HG03066 (cell line): ENCODE results near the gene SGCD.
"Not testable (repeated sequence)": the region's sequence is repeated elsewhere in the genome, so short reads cannot be mapped to it uniquely, and the experiment has no call there.

Experiments
- ATAC-seq: cut with Tn5 transposase; IDR thresholded peaks from one replicate; pipeline ENCODE4 v1.9.1; 2021; ENCODE audit warnings: low read depth; ENCODE audit not compliant: unreplicated experiment

The SGCD gene

GRCh38 chr5:156552855-156553358, 225.9 kb downstream of the SGCD start:
- ATAC-seq = no peak

GRCh38 chr5:156556666-156557406, 229.9 kb downstream of the SGCD start:
- ATAC-seq = no peak

DNA sequence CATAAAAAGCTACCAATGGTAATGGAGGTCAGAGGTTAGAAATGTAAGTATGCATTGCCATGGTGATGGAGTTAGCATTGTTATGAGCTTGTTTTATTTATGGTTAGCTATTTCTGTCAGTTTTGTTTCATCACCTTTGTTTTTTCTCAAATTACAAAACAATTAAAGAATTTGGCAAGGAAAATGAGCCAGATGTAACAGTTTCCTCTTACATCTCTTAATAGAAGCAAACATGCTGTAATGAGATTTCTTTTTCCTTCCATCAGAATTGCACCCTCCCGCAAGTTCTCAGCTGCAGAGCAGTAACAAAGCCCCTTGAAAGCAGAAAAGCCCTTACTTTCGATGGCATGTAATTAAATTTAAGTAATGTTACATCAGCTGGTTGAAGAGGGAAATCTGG, 233.0 kb downstream of the SGCD start:
- ATAC-seq = no peak

- no peak for ATAC-seq
These were observed 234.7 kb downstream of the SGCD start for GRCh38 chr5:156561651-156562050.

DNA sequence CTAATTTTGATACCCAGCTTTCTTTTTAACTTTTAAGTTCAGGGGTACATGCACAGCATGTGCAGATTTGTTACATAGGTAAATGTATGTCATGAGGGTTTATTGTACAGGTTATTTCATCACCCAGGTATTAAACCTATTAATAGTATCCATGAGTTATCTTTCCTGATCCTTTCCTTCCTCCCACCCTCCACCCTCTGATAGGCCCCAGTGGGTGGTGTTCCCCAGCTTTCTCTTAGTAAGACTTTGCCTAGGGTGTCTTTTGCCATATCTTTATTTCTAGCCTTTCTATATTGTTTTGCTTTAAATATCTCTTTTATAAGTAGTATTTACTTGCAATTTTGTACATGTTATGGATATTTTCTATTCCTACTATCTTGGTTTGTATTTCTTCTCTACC, 243.7 kb downstream of the SGCD start:
- no peak for ATAC-seq

GRCh38 chr5:156581725-156582124, 254.8 kb downstream of the SGCD start:
- no peak for ATAC-seq

DNA sequence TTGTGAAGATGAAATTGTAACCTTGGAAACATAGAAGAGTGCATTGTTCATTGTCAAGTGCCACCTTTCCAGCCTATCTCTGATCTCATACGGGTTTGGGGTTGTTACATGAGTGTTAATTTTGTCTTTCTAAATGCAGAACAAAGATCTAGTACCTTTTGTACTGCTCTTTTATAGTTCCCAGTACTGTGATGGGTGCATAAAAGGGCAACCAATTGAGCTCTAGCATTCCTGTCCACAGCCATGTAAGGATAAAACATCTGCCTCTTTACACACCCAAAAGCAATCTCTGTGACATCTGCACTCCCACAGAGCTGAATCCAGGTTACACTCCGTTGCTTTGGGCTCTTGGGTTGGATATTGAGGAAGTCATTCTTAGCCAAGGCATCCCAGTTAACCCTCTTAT, 255.2 kb downstream of the SGCD start:
- no peak for ATAC-seq

DNA sequence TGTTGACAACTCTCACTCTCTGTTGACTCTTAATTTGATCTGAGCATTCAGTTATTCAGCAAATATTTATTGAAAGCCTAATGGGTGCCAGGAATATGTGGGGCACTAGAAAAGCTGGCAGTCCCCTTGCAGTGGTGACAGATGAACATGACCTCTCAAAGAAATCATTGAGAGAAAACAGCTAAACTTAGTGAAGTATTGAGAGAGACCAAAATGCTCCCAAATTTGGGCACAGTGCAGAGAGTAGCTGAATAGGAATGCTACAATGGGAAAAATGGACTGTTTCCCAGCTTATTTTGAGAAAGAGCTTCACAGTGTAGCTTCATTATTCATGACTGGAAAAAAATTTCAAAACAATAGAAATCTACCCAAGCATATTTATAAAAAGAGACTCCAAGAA, 257.9 kb downstream of the SGCD start:
- no peak for ATAC-seq

- no peak for ATAC-seq
These were observed 259.0 kb downstream of the SGCD start for GRCh38 chr5:156585999-156586398.

DNA sequence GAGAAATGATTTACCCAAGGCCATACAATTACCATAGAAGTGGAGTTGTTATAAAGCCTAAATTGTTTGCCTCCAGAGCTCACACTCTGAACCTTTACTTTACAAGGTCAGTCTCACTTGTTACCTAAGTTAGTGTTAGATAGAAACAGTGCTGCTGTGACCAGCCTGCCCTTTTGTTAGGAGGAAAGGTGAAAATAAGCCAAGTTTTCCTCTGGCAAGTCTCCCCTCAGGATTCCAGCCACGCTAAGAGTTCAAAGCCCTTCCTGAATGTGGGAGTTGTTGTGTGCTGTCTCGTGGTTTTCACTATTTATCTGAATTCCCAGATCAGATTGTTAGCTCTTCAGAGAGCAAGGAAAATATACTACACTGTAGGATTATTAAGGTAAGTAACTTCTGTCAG, 260.0 kb downstream of the SGCD start:
- no peak for ATAC-seq

DNA sequence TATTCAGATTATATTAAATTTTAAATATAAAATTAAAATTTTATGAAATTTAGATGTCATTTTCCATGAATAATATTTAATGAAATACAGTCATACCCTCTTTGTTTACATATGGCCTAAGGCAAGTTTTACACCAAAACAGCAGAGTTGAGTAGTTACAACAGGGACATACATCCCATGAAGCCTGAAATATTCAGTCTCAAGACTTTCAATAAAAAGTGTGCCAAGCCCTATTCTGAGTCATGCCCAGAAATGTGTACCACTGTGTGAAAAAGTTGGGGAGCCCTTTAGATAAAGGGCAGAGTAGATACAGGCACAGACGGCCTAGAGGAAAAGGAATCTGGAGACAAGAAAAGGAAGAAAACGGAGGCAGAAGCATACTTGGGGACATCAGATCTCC, 261.3 kb downstream of the SGCD start:
- no peak for ATAC-seq

DNA sequence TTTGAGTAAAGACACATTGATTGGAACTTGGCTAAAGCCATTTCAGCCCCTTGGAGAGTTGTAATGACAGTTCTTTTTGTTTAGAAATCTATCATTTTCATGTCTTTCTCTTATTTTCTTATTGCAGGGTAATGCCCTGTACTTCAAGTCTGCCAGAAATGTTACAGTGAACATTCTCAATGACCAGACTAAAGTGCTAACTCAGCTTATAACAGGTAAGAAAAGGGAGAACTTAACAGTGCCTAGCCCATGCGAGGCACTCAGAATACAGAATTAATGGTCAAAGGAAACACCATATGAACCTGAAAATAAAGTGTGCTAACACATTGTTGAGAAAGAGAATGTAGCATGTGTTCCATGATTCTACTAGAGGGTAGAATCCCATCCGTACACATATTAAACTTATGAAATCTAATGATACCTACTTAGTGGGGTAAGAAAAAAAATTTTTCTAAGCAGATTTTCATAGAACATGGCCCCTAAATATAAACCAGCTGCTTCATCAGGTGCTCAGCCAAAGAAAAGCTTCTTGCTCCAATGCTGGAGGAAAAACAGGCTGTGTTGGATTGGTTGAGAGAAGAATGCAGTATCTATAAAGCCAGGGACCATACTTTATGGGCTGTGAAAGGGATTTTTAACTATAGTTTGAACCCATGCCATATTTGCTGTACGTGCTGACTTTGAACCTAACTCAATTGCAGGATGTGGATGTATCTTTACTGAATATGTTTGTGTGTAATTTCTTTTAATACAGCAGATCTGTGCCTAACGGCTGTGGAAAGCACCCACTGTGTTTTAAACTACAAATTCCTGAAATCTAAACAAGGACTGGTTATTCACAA, 262.4 kb downstream of the SGCD start:
- no peak for ATAC-seq

DNA sequence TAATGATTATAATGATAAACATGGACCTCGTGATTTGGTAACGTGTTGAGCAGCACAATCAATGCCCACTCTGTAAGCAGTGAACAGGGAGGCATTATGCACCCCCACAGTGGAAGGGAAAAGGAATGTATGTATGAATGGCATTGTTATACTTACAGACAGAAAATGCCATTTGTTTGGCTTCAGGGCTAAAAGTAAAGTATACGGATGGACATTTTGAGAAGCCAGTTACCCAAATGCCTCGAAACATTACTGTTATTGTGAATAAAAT, 262.9 kb downstream of the SGCD start:
- ATAC-seq = no peak

DNA sequence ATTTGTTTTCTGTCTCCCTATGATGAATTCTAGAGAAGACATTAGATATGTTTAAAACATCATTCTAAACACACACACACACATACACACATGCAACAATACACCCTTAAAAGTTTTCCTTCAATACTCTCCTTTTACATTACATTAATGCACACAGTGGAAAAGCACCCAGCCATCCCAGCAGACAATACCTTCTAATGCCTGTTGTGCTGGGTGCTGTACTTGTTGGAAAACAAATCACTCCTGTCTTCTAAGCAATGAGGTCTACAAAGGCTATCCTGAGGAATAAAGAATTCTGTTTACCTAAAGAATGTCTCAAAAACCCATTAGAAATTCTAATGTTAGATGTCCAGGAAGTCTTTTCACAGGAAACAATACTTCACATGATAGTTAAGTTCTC, 264.0 kb downstream of the SGCD start:
- no peak for ATAC-seq

DNA sequence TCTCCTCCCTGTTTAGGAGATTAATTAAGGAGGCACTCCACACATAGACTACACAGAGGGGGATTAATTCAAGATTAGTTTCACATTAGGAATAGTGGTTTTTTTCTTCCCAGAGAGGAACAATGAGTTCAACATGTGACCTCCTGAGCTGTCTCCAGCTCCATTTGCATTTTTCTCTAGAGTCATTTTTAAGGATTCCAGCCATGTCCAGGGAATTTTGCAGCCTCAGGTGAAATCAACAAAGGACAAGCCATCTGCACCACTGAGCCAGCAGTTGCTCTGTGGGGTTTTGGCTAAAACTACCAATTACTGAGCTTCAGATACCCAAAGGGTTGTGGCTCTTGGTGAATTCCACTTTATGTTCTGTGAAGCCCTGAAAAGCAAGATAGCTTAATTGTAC, 264.7 kb downstream of the SGCD start:
- no peak for ATAC-seq

DNA sequence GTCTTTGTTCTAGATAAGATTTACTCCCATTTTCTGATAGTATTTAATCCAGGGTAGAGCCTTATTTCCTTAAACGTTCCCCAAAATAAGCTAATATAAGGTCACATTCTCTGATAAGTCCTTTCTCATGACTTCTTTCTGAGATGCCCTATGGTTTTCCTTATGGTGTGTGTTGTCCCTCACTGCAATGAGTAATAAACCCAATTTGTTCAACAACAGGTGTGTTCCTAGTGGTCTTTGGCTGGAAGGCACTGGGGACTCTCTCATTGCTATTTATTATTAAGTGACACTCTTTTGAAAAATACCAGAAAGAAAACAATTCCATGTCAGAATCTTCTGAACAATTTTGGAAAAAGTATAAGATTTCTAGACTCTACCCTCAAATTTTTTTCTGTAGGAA, 266.6 kb downstream of the SGCD start:
- no peak for ATAC-seq

- ATAC-seq = no peak
These were observed 267.4 kb downstream of the SGCD start for GRCh38 chr5:156594406-156594805.

GRCh38 chr5:156595132-156595787, 268.3 kb downstream of the SGCD start:
- ATAC-seq = no peak

- ATAC-seq = no peak
These were observed 270.3 kb downstream of the SGCD start for GRCh38 chr5:156597276-156597675.

- ATAC-seq = no peak
These were observed 272.0 kb downstream of the SGCD start for GRCh38 chr5:156598964-156599363.

DNA sequence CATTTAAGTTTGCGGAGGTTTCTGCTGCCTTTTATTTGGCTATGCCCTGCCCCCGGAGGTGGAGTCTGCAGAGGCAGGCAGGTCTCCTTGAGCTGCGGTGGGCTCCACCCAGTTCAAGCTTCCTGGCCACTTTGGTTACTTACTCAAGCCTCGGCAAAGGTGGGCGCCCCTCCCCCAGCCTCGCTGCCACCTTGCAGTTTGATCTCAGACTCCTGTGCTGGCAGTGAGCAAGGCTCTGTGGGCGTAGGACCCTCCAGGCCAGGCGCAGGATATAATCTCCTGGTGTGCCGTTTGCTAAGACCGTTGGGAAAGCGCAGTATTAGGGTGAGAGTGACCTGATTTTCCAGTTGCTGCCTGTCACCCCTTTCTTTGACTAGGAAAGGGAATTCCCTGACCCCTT, 283.6 kb downstream of the SGCD start:
- not testable (repeated sequence) for ATAC-seq

DNA sequence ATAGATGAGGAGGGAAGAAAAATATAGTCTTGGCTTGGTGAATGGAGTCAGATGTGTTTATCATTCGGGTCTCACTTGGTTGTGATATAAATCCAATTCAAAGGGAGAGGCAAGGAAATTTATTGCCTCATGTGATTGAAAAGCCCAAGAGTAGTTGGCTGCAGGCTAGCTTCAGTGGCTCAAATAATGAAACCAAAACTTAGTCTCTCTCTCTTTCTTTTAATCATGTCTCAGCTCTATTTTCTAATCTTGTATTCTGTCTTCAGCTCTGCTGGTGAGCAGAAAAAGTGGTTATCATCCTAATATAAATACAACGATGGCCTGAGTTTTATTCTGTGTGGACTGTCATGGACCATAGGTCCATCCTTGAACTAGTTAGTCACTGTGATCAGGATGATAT, 288.9 kb downstream of the SGCD start:
- no peak for ATAC-seq
